ENCODE data around the gene GAN.
"Not testable (repeated sequence)": the region's sequence is repeated elsewhere in the genome, so short reads cannot be mapped to it uniquely, and the experiment has no call there.

GAN gene

GRCh38 chr16:81397058-81397878 lies 82.5 kb downstream of the GAN start:
- in situ Hi-C loops (cut with MboI; ENCODE audit: low sequenced_read_pairs) = no loop called here

DNA sequence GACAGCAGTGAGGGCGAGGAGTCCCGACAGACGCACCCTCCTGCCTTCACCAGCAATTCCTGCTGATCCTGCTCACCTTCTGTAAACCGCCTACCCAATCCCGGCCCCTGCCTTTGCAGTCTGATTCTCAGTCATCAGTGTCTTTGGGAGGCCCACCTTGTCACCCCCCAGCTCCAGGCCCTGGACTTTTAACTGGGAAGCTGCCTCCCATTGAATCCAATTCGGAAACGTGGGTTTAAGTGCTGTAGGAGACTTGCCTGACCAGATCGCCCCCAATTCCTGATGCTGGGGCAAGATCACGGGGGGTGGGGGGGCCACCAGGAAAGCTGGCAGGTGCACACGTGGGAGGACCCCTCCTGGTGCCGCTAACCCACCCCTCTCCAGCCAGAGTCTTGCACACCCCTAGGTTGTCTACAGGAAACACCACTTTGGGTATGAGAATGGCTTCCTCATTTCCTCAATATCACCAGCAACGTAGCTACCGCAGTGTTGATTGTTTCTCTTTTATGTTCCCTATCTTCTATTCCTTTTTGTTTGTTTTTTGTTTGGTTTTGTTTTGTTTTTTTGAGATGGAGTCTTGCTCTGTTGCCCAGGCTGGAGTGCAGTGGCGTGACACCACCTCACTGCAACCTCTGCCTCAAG lies 83.2 kb downstream of the GAN start:
- in situ Hi-C loops (cut with MboI; ENCODE audit: low sequenced_read_pairs) = no loop called here

DNA sequence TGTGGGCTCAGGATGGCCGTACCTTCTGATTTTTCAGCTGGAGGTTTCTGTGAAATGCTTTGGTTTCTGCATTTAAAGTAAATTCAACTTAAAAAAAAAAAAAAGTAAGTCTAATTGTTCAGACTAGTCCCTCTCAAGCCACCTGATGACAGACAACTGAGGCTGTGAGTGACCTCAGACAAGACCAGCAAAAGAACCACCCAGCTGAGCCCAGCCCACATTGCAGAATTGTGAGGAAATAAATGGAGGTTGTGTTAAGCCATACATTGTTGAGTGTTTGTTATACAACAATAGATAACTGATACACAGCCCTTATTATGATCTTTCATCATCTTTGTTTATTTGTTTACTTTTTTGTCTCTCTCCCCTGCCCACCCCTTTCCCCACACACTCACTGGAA lies 85.1 kb downstream of the GAN start:
- in situ Hi-C loops (cut with MboI; ENCODE audit: low sequenced_read_pairs) = no loop called here

DNA sequence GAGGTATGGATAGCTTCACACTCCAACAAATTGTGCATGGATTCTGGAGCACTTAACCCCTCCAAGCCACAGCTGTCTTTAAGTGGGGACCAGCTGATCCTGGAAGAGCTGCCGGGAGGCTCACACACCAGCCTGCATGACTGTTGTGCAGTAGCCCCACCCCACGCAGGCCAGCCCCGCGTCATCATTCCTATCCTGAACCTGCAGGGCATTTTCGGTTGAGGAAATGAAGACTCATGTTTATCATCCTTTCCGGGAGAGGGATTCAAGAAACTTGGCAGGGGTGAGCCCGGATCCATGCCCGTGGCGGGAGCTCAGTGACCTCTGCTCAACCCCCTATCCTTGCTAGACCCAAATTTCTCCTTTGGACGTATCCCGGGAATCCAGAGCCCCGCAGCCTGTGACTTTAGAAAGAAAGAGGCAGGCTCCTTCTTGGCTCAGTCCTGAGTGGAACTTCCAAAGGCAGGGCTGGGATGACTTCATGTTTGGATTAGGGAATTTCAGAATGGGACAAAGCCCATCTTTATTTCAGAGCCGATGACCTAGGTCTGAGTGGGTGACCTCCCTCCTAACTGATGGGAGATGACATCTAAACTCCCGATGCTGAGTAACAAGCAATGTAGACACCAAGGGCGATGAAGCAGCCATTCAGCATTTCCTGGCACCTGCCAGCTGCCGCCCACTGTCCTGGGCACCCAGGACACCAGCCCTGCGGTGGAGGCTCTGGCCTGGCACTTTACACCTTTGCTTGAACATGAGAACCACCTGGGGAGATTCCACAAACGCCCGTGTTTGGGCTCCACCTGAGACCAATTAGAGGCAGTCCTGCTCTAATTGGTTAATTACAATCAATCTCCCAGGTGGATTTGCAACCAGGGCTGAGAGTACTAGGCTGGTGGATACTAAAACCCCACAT lies 86.5 kb downstream of the GAN start:
- in situ Hi-C loops (cut with MboI; ENCODE audit: low sequenced_read_pairs) = no loop called here

DNA sequence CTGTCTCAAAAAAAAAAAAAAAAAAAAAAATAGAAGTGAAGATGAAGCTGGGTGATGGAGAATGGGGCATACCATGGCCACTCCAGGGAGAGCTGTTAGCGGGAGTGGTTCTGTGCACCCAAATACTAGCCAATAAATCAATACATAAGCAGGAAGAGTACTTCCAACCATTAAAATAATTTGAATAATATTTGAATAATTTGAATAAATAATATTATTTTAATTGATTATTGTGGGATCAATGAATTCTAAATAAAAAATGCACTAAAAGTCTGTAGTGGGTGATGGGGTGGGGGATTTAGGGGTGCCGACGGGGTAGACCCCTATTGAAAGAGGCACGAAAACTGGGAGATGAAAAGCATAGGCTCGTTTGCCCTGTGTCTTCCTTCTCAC lies 88.4 kb downstream of the GAN start:
- in situ Hi-C loops (cut with MboI; ENCODE audit: low sequenced_read_pairs) = no loop called here

GRCh38 chr16:81403601-81404391 lies 89.0 kb downstream of the GAN start:
- in situ Hi-C loops (cut with MboI; ENCODE audit: low sequenced_read_pairs) = no loop called here

DNA sequence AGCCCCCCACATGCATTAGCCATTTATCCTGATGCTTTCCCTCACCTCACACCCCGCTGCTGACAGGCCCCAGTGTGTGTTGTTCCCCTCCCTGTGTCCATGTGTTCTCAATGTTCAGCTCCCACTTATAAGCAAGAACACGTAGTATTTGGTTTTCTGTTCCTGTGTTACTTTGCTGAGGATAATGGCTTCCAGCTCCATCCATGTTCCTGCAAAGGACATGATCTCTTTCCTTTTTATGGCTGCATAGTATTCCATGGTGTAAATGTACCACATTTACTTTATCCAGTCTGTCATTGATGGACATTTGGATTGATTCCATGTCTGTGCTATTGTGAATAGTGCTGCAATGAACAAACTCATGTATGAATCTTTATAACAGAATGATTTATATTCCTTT lies 90.2 kb downstream of the GAN start:
- in situ Hi-C loops (cut with MboI; ENCODE audit: low sequenced_read_pairs) = not testable (repeated sequence)

- in situ Hi-C loops (cut with MboI; ENCODE audit: low sequenced_read_pairs) = no loop called here
These were observed 90.9 kb downstream of the GAN start for GRCh38 chr16:81405702-81406113.

DNA sequence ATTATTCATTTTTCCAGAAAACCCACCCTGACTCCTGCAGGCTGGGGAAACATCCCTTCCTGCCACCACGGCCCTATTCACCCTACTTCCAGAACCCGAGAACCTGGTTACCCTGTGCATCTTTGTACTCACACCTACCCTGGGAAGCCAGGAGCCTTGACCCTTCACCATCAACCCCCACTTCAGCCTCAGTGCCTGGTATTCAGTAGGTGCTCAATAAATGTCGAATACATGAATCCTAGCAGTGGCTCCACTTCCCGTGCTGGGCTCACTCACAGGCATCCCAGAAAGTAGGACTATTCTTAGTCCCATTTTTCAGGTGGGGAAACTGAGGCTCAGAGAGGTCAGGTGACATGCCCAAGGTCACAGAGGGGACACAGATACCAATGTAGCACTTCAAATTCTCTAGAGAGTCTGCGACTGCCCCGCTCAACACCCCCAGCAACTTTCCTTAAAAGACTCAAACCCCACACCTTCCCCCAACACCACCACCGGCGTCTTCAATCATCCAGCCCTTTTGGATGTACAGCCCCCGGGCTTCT lies 93.7 kb downstream of the GAN start:
- in situ Hi-C loops (cut with MboI; ENCODE audit: low sequenced_read_pairs) = no loop called here

DNA sequence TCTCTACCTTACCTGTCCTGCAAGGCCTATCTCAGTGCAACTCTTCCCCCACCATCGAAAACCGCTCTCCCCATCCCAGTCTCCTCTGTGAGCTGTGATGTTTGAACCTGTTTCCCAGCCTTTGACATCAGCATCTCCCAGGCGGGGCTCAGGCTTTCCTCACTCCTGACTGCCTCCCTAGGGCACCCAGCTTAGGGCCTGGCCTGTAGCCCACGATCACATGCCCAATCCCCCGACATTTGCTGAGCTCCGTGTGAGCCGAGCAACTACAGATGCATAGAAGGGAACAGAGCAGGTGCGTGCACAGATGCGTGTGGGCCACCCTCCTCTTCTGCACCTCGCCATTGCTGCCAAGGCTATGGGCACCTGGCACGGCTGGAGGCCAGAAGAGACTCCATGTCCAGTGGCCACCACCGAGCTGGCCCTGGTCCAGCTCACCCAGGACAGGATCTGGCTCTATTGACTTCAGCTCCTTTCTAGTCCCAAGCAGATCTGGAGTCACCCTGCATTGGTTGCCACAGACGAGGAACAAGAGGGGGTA lies 94.3 kb downstream of the GAN start:
- in situ Hi-C loops (cut with MboI; ENCODE audit: low sequenced_read_pairs) = no loop called here

- in situ Hi-C loops (cut with MboI; ENCODE audit: low sequenced_read_pairs) = no loop called here
These were observed 96.0 kb downstream of the GAN start for GRCh38 chr16:81410643-81411293.

DNA sequence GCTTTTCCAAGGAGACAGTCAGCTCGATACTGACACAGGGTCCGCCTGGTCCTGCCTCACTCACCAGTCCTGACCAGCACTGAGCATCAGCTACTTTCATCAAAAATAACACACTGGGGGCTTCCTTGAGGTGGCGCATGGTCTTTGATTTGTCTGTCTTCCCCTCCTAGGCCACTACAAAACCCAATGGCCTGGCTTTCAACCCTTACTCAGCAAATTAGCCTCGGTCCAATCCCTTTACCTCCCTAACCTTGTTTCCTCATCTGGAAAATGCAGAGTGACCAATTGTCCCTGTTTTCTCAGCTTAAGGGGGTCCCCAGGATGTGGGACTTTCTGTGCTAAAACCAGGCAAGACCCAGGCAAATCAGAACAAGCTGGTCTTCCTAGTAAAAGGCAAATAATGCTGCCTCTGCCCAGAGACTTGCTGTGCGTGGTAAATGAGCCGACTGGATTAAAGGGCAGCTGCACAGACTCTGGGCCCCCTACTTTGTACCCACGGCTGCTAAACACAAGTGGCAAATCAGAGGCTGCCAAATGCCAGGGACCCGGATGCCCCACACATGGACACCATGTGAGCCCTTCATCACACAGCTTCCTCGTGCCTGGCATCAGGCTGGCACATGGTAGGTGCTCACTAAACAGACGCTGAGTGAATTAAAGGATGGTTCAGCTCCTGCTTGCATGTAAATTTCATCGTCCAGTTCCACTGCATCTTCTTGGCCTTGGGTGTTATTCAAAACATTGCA lies 98.7 kb downstream of the GAN start:
- in situ Hi-C loops (cut with MboI; ENCODE audit: low sequenced_read_pairs) = no loop called here

GRCh38 chr16:81415751-81416150 lies 101.0 kb downstream of the GAN start:
- in situ Hi-C loops (cut with MboI; ENCODE audit: low sequenced_read_pairs) = no loop called here

- in situ Hi-C loops (cut with MboI; ENCODE audit: low sequenced_read_pairs) = no loop called here
These were observed 102.0 kb downstream of the GAN start for GRCh38 chr16:81416749-81417148.

GRCh38 chr16:81417210-81417609 lies 102.4 kb downstream of the GAN start:
- in situ Hi-C loops (cut with MboI; ENCODE audit: low sequenced_read_pairs) = no loop called here

GRCh38 chr16:81419806-81420205 lies 105.0 kb downstream of the GAN start:
- in situ Hi-C loops (cut with MboI; ENCODE audit: low sequenced_read_pairs) = no loop called here

GRCh38 chr16:81421126-81421525 lies 106.4 kb downstream of the GAN start:
- in situ Hi-C loops (cut with MboI; ENCODE audit: low sequenced_read_pairs) = no loop called here

DNA sequence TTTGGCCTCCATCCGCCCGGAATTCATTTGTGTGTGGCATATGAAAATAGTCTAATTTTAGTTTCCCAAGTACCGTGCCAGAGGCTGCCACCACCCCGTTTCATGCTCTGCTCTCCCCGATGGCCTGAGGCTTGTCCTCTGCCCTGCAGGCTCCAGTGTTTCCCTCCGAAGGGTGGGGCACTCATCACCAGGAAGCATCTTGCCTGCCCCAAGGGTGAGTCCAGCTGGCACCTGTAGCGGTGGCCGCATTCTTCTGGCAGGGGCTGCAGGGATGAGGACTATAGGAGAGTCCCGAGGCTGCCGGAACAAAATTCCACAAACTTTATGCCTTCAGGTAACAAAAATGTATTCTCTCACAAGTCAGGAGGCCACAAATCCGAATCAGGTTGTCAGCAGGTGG lies 106.8 kb downstream of the GAN start:
- in situ Hi-C loops (cut with MboI; ENCODE audit: low sequenced_read_pairs) = no loop called here

GRCh38 chr16:81422153-81422552 lies 107.4 kb downstream of the GAN start:
- in situ Hi-C loops (cut with MboI; ENCODE audit: low sequenced_read_pairs) = not testable (repeated sequence)

Data from HL-60/S4 treated with retinoic acid at 250 ng/mL for 4 days and 3 days (cell line).